Gastroesophageal sphincter (tissue), 4 donors: ENCODE measurements around the gene SFXN2. TPM values are rescaled to one million over a fixed set of nuclear protein-coding genes. Genes with fewer than 3 reads are reported as not detected.
A peak's percentile ranks its signal among the peaks of the same experiment; 100 is the strongest.

ENCODE experiments used
- ATAC-seq: fragments of 150-250 bp; one replicate; pipeline ENCODE4 v1.9.1; 2016; ENCODE audit warnings: mild to moderate bottlenecking, moderate library complexity
- H3K27ac ChIP-seq, 4 donors: fragments of 200-600 bp; sonication (generic) in 3 of 4; 1 replicate in 3 of 4; 2 replicates in 1 of 4; pipeline ENCODE4 v1.5.1; 2016 to 2019
- H3K27me3 ChIP-seq: fragments of 200-600 bp; sonication (generic); one replicate; pipeline ENCODE4 v1.5.1; 2019
- H3K36me3 ChIP-seq, 2 donors: fragments of 200-600 bp; sonication (generic); one replicate each; pipeline ENCODE4 v1.5.1; 2019; ENCODE audit warnings: control low read depth in 1 of 2
- H3K4me1 ChIP-seq, 3 donors: fragments of 200-600 bp; sonication (generic); 1 replicate in 2 of 3; 2 replicates in 1 of 3; pipeline ENCODE4 v1.5.1; 2016 to 2019; ENCODE audit warnings: control low read depth in 2 of 3
- H3K4me3 ChIP-seq, 2 donors: fragments of 200-600 bp; sonication (generic); one replicate each; pipeline ENCODE4 v1.5.1; 2019; ENCODE audit warnings: mild to moderate bottlenecking in 1 of 2, moderate library complexity in 1 of 2
- H3K9me3 ChIP-seq, 3 donors: fragments of 200-600 bp; sonication (generic); one replicate each; pipeline ENCODE4 v1.5.1; 2017 to 2019; ENCODE audit warnings: control low read depth in 2 of 3
- EP300 ChIP-seq: sonication (generic); formaldehyde crosslinking; IDR thresholded peaks from one replicate; pipeline ENCODE4 v1.6.1; 2017; ENCODE audit warnings: antibody characterized with exemption, mild to moderate bottlenecking
- POLR2A ChIP-seq, 2 donors: fragments of 450-650 bp; IDR thresholded peaks; one replicate each; pipeline ENCODE4 v1.6.1; 2017; ENCODE audit warnings: antibody characterized with exemption in 2 of 2, mild to moderate bottlenecking in 2 of 2, moderate library complexity in 1 of 2
- POLR2AphosphoS5 ChIP-seq: sonication (generic); formaldehyde crosslinking; IDR thresholded peaks from one replicate; pipeline ENCODE4 v1.6.1; 2017; ENCODE audit warnings: antibody characterized with exemption
- WGBS, 2 donors: methylation state at CpG; one replicate each; pipeline ENCODE4 v1.1.5; 2018; ENCODE audit warnings: low coverage in 1 of 2; 5-methylcytosine and 5-hydroxymethylcytosine counted together
- total RNA-seq, 4 donors: library from RNA; depleted of rRNA; stranded (reverse); fragments of >200 nt; gene quantifications; one replicate each; pipeline ENCODE4 v1.1.0, GENCODE V29; 2016
- TF ChIP-seq, protein P1 (sequence below), 4 experiments: fragments of 200-600 bp in 2 of 4; fragments of 450-650 bp in 2 of 4; sonication (generic) in 1 of 4; IDR thresholded peaks; one replicate each; pipeline ENCODE4 v1.5.1; 2017 to 2019; ENCODE audit warnings: antibody characterized with exemption in 4 of 4, mild to moderate bottlenecking in 2 of 4, moderate library complexity in 2 of 4

The SFXN2 gene
- total RNA-seq, 4 donors from 2014 or later: 0.45 to 3.2 (median 1.2) TPM

GRCh38 chr10:102743588-102744373, 29.3 kb downstream of the SFXN2 start, which contains the start of gene WBP1L:
TSS of gene WBP1L (plus strand) at chr10:102743948. CDS start at chr10:102744054, 106 bp downstream.
- WGBS, 2 donors: 0% methylated on average over 18 to 30 of the region's 37 CpGs
- Histone ChIP-seq H3K4me3 (peak within 1 kb of the TSS; percentile 71 to 88), H3K27ac (peak within 1 kb of the TSS; percentile 83 to 97 (median 92)), H3K27me3 (no peaks in the 10 kb centered on the region), H3K36me3 (no peaks in the 10 kb centered on the region), H3K9me3 (no peaks in the 10 kb centered on the region), H3K4me1 (peaks cover 0 to 40% (median 0%) of the 10 kb centered on the region in 3 donors)
- TF ChIP-seq EP300 (no peak), POLR2AphosphoS5 (peak; percentile 100), POLR2A (IDR thresholded peaks at IDR 0.05) (peak; percentile 90 to 93)
- TF ChIP-seq, protein P1, sequence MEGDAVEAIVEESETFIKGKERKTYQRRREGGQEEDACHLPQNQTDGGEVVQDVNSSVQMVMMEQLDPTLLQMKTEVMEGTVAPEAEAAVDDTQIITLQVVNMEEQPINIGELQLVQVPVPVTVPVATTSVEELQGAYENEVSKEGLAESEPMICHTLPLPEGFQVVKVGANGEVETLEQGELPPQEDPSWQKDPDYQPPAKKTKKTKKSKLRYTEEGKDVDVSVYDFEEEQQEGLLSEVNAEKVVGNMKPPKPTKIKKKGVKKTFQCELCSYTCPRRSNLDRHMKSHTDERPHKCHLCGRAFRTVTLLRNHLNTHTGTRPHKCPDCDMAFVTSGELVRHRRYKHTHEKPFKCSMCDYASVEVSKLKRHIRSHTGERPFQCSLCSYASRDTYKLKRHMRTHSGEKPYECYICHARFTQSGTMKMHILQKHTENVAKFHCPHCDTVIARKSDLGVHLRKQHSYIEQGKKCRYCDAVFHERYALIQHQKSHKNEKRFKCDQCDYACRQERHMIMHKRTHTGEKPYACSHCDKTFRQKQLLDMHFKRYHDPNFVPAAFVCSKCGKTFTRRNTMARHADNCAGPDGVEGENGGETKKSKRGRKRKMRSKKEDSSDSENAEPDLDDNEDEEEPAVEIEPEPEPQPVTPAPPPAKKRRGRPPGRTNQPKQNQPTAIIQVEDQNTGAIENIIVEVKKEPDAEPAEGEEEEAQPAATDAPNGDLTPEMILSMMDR (IDR thresholded peaks at IDR 0.05): peak in 1 of 4 experiments; percentile 8
- peak; percentile 99 for ATAC-seq

GRCh38 chr10:102744374-102745051, 30.1 kb downstream of the SFXN2 start:
- WGBS, 2 donors: 0 to 2% methylated on average over 7 to 8 of the region's 9 CpGs
- Histone ChIP-seq H3K27ac (peak overlapping the region; percentile 83 to 97 (median 92)), H3K9me3 (no peaks in the 10 kb centered on the region), H3K27me3 (no peaks in the 10 kb centered on the region), H3K36me3 (no peaks in the 10 kb centered on the region), H3K4me1 (peaks cover 0 to 47% (median 0%) of the 10 kb centered on the region in 3 donors), H3K4me3 (peak overlapping the region; percentile 71 to 88)
- TF ChIP-seq POLR2A (IDR thresholded peaks at IDR 0.05): no peak
- TF ChIP-seq POLR2AphosphoS5: peak; percentile 26
- no peak for ATAC-seq

GRCh38 chr10:102745157-102745556, 30.7 kb downstream of the SFXN2 start:
- no peaks in the 10 kb centered on the region for H3K9me3 ChIP-seq
- H3K4me3 ChIP-seq: peak overlapping the region; percentile 71 to 88
- no peak for ATAC-seq
- peak overlapping the region; percentile 83 to 97 (median 92) for H3K27ac ChIP-seq
- no peaks in the 10 kb centered on the region for H3K27me3 ChIP-seq
- no peak for TF ChIP-seq EP300
- no peaks in the 10 kb centered on the region for H3K36me3 ChIP-seq
- peaks cover 0 to 48% (median 0%) of the 10 kb centered on the region in 3 donors for H3K4me1 ChIP-seq
- whole genome bisulfite sequencing, 2 donors: 28 to 45% methylated on average over 4 of the region's 4 CpGs

GRCh38 chr10:102752266-102752930, 38.0 kb downstream of the SFXN2 start:
- no peak for TF ChIP-seq POLR2A (IDR thresholded peaks at IDR 0.05)
- TF ChIP-seq POLR2AphosphoS5: peak; percentile 86
- TF ChIP-seq, protein P1 (IDR thresholded peaks at IDR 0.05): no peak
- H3K9me3 ChIP-seq: no peaks in the 10 kb centered on the region
- no peaks in the 10 kb centered on the region for H3K27me3 ChIP-seq
- H3K4me1 ChIP-seq: peaks cover 16 to 77% (median 24%) of the 10 kb centered on the region in 3 donors
- WGBS, 2 donors: 48 to 49% methylated on average over 8 to 9 of the region's 9 CpGs
- no peaks in the 10 kb centered on the region for H3K36me3 ChIP-seq
- peak overlapping the region; percentile 82 to 96 (median 90) for H3K27ac ChIP-seq
- ATAC-seq: peak; percentile 91
- H3K4me3 ChIP-seq: no peak overlapping the region

DNA sequence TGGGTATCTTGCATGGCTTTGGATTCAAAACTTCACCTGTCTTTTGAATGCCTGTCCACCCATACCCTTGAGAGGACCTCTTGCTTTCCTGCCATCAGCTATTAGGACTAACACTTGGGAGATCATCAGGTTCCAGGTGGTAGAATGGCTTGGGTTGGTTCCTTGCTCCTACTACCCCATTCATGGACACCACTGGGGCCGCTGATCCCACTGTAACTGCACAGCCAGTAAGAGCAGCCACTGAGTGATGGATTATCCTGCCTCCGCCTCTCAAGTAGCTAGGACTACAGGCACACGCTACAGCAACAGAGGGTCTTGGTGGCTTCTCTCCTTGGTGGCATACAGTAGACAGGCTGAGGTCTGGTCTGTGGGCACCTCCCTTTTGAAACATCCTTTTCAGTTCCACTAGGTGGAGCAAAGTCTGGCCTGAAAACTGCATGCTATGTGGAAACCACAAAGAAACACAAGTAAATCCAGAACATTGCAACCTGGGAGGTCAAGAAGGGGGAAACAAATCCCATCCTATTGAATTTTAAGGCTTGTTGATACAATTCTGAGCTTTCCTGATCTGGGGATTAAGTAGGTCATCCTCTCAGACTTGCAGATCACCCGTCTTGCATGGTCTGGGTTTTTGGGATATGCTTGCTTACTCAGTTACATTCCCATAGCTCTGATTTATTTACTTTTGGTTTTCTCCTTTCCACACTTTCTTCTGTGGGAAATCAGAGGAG, 38.7 kb downstream of the SFXN2 start:
- no peaks in the 10 kb centered on the region for H3K27me3 ChIP-seq
- ATAC-seq: peak; percentile 71
- H3K4me3 ChIP-seq: no peak overlapping the region
- H3K36me3 ChIP-seq: no peaks in the 10 kb centered on the region
- TF ChIP-seq, protein P1 (IDR thresholded peaks at IDR 0.05): peak in 3 of 4 experiments; percentile 69 to 74 (median 69)
- no peak for TF ChIP-seq EP300
- no peak for TF ChIP-seq POLR2A (IDR thresholded peaks at IDR 0.05)
- TF ChIP-seq POLR2AphosphoS5: no peak
- H3K4me1 ChIP-seq: peaks cover 16 to 83% (median 24%) of the 10 kb centered on the region in 3 donors
- 25 to 42% methylated on average over 1 to 2 of the region's 4 CpGs for WGBS, 2 donors
- no peaks in the 10 kb centered on the region for H3K9me3 ChIP-seq
- peak overlapping the region; percentile 82 to 96 (median 90) for H3K27ac ChIP-seq
